SW 1271 (cell line): ENCODE measurements around the gene THAP8.
A peak's percentile ranks its signal among the peaks of the same experiment; 100 is the strongest.

ENCODE experiments used
- DNase-seq, 2 experiments: peaks; one replicate each; lab custom pipeline; 2025; lab: John Stamatoyannopoulos, UW

THAP8 gene

DNA sequence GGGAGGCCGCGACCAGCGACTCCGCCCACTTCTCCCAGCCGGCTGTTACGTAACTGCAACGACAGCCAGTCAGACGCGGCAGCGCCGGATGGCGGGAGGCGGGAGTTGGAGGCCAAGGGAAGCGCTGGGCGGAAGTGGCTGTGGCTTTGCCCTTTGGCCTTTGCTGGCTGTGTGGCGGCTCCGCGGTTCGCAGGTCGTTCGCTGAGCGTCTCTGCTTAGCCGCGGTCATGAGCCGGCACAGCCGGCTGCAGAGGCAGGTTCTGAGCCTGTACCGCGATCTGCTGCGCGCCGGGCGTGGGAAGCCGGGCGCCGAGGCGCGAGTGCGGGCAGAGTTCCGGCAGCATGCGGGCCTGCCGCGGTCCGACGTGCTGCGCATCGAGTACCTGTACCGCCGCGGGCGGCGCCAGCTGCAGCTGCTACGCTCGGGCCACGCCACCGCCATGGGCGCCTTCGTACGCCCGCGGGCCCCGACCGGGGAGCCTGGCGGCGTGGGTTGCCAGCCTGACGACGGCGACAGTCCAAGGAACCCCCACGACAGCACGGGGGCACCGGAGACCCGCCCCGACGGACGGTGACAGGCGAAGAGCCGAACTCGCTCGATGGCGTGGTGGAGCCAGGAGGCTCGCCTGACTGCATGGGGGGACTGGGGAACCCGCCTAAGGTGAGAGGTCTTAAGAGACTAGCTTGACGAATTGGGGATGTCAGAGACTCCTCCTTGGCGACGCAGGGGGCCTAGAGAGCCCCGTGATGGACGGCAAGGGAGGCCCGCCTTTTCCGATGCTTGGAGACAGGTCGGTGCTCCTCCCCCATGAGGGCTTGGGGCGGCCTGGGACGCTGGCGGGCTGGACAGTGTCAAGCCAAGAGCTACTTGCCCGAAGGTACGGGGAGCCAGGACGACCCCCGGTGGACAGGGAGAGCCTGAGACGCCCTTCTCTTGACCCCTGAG, 58.8 kb downstream of the THAP8 start, which contains the start of gene SDHAF1:
SDHAF1 (plus strand) TSS at position 141 of the 946 bp plus-strand sequence; CDS start at position 228, 87 bp downstream.
- peak; percentile 43 to 84 for DNase-seq

DNA sequence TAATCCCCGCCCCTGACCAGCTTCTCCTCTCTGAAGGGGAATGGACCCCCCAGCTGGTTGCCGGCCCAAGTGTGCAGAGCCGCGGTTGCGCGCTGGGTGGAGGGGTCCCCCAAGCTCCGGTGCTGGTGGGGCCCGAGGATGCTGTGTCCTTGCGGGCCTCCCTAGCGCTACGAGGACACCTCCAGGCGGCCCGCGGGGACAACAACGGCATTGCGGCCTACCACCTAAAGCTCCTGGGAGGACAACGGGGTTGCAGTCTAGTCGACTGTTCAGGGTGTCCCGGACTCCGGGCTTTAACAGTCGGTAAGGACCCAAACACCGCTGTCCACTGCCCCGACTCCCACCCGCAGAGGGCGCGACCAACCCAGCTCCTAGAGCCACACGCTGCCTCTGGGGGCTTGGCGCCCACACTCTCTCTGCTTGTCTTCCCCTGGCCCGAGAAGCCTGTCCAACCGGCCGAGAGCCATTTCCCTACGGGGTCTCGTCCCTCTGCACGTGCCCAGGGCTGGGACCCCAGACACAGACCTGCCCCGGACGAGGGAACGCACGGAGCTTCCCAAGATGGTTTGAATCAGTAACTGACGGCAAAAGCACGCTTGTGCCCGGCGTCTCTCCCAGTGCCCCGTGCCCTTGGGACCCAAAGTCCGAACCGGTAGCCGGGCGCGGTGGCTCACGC, 60.0 kb downstream of the THAP8 start:
- no peak for DNase-seq

GRCh38 chr19:35992907-35993765, 60.9 kb downstream of the THAP8 start:
- no peak for DNase-seq

DNA sequence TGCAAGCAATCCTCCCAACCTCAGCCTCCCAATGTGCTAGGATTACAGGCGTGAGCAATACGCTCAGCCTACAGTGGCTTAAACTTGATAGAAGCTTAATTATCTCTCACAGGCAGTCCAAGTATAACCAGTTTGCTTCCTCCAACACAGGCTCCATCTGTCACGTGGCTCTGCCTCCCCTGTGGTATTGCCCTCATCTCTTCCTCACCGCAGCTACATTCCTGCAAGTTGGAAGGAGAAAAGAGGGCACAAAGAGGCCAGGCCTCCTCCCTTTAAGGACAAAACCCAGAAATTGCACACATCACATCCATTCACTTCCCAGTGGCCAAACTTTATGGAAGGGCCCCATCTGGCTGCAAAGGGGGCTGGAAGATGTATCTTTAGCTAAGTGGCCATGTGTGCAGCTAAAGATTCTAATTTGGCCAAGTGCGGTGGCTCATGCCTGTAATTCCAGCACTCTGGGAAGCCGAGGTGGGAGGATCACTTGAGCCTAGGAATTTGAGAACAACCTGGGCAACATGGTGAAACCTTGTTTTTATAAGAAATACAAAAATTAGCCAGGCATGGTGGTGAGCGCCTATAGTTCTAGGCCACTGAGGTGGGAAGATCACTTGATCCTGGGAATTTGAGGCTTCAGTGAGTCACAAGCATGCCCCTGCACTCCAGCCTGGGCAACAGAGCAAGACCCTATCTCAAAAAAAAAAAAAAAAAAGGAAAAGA, 62.2 kb downstream of the THAP8 start:
- DNase-seq, result no peak

DNA sequence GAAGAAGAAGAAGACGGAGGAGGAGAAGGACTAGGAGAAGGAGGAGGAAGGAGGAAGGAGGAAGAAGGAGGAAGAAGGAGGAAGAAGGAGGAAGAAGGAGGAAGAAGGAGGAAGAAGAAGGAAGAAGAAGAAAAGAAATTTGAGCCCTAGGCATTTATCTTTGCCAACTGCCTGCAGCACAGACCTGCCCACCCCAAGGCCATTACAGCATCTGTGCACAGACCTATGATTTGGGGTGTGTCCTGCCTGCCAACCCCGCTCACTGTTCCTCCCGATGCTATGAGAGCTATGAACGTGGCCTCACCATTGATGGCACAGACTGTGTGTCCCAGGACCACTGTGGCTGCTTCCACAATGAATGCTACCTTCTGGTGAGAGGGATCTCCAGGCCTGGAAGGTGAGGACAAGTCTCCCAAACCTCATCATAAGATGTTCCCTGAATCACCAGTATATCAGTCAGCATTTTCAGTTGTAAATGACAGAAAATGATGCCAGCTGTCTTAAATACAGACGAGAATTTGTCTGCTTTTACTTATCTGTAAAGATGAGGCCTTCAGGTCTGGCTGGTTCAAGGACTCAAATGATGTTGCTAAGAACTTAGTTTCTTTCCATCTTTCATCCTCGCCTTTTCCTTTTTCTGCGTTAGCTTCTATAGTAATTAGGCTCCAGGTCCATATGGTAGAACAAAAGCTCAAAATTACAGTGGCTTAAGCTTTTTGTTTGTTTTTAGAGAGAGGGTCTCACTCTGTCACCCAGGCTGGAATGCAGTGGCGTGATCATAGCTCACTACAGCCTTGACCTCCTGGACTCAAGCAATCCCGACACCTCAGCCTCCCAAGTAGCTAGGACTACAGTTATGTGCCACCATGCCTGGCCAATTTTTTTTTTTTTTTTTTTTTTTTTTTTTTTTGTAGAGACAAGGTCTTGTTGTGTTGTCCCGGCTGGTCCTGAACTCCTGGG, 63.0 kb downstream of the THAP8 start:
- no peak for DNase-seq

GRCh38 chr19:35990156-35990555, 63.9 kb downstream of the THAP8 start:
- no peak for DNase-seq

GRCh38 chr19:35988824-35989223, 65.3 kb downstream of the THAP8 start:
- no peak for DNase-seq

DNA sequence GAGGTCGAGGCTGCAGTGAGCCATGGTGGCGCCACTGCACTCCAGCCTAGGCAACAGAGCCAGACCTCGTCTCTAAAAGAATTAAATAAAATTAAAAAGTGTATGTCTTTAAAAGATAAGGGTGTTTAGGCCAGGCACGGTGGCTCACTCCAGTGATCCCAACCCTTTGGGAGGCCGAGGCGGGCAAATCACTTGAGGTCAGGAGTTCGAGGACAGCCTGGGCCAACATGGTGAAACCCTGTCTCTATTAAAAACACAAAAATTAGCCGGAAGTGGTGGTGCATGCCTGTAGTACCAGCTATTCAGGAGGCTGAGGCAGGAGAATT, 66.6 kb downstream of the THAP8 start:
- DNase-seq, result no peak

GRCh38 chr19:35986664-35987570, 67.2 kb downstream of the THAP8 start:
- DNase-seq, result no peak

- DNase-seq, result no peak
These were observed 68.0 kb downstream of the THAP8 start for GRCh38 chr19:35986111-35986510.
